Liver (tissue), 9 donors: ENCODE results near the gene KNOP1. TPM values are rescaled to one million over a fixed set of nuclear protein-coding genes. Genes with fewer than 3 reads are reported as not detected.

Experiments used
- DNase-seq: peaks from one replicate; pipeline ENCODE4 v3.0.0-alpha.2; 2017; ENCODE audit warnings: low spot score
- H3K27ac ChIP-seq, 2 donors: one replicate each; pipeline ENCODE4 v1.7.0; 2013; ENCODE audit warnings: inconsistent platforms in 2 of 2, low read length in 2 of 2, control low read depth in 1 of 2, low read depth in 1 of 2, mild to moderate bottlenecking in 1 of 2
- H3K27me3 ChIP-seq, 4 donors: one replicate each; pipeline versions ENCODE4 v1.6.1 to v1.7.0; 2013; ENCODE audit warnings: low read length in 3 of 4, inconsistent platforms in 1 of 4, mild to moderate bottlenecking in 1 of 4, moderate library complexity in 1 of 4; ENCODE audit not compliant: control insufficient read depth in 4 of 4, insufficient read depth in 4 of 4
- H3K36me3 ChIP-seq, 4 donors: one replicate each; pipeline versions ENCODE4 v1.6.1 to v1.7.0; 2013; ENCODE audit warnings: low read length in 3 of 4, mild to moderate bottlenecking in 3 of 4, low read depth in 1 of 4, moderate library complexity in 1 of 4; ENCODE audit not compliant: control insufficient read depth in 4 of 4, insufficient read depth in 3 of 4
- H3K4me1 ChIP-seq, 4 donors: one replicate each; pipeline versions ENCODE4 v1.6.1 to v1.7.0; 2013; ENCODE audit warnings: low read length in 3 of 4, mild to moderate bottlenecking in 3 of 4, moderate library complexity in 1 of 4; ENCODE audit not compliant: control insufficient read depth in 4 of 4, insufficient read depth in 4 of 4
- H3K4me3 ChIP-seq, 3 donors: one replicate each; pipeline versions ENCODE4 v1.6.1 to v1.7.0; 2013; ENCODE audit warnings: low read length in 3 of 3, control low read depth in 1 of 3, low read depth in 1 of 3, mild to moderate bottlenecking in 1 of 3
- H3K9ac ChIP-seq, 2 donors: one replicate each; pipeline ENCODE4 v1.7.0; 2013; ENCODE audit warnings: low read length in 2 of 2, mild to moderate bottlenecking in 2 of 2, moderate library complexity in 2 of 2, control low read depth in 1 of 2, low read depth in 1 of 2
- H3K9me3 ChIP-seq, 4 donors: one replicate each; pipeline versions ENCODE4 v1.6.1 to v1.7.0; 2013; ENCODE audit warnings: low read length in 3 of 4; ENCODE audit not compliant: control insufficient read depth in 4 of 4
- ATF3 ChIP-seq: IDR thresholded peaks from 2 replicates; pipeline ENCODE4 v1.6.1; 2016; ENCODE audit warnings: antibody characterized with exemption
- CTCF ChIP-seq: fragments of 150-350 bp; IDR thresholded peaks from 2 replicates; pipeline ENCODE4 v1.5.1; 2017; ENCODE audit warnings: improper control_type of control experiment, low read depth, low read length; ENCODE audit not compliant: missing input control
- EGR1 ChIP-seq, 2 donors: IDR thresholded peaks; 2 replicates each; pipeline ENCODE4 v1.6.1; 2016 to 2018; ENCODE audit warnings: antibody characterized with exemption in 2 of 2, low read depth in 2 of 2
- FOXA1 ChIP-seq: IDR thresholded peaks from 2 replicates; pipeline ENCODE4 v1.6.1; 2016; ENCODE audit warnings: antibody characterized with exemption
- FOXA2 ChIP-seq: IDR thresholded peaks from 2 replicates; pipeline ENCODE4 v1.6.1; 2016; ENCODE audit warnings: antibody characterized with exemption
- GABPA ChIP-seq, 2 donors: IDR thresholded peaks in 1 of 2; conservative IDR thresholded peaks in 1 of 2; 2 replicates each; pipeline ENCODE4 v1.6.1; 2016; ENCODE audit warnings: antibody characterized with exemption in 2 of 2, mild to moderate bottlenecking in 1 of 2, moderate library complexity in 1 of 2
- HNF4A ChIP-seq, 2 donors: conservative IDR thresholded peaks; 2 replicates each; pipeline ENCODE4 v1.6.1; 2016; ENCODE audit warnings: antibody characterized with exemption in 2 of 2, mild to moderate bottlenecking in 2 of 2
- HNF4G ChIP-seq: IDR thresholded peaks from 2 replicates; pipeline ENCODE4 v1.6.1; 2016; ENCODE audit warnings: antibody characterized with exemption
- JUND ChIP-seq, 2 donors: IDR thresholded peaks; 2 replicates each; pipeline ENCODE4 v1.6.1; 2016; ENCODE audit warnings: antibody characterized with exemption in 2 of 2
- MAX ChIP-seq: IDR thresholded peaks from 2 replicates; pipeline ENCODE4 v1.6.1; 2016; ENCODE audit warnings: antibody characterized with exemption
- NR2F2 ChIP-seq: IDR thresholded peaks from 2 replicates; pipeline ENCODE4 v1.6.1; 2016; ENCODE audit warnings: antibody characterized with exemption
- RAD21 ChIP-seq, 2 donors: IDR thresholded peaks; 2 replicates each; pipeline ENCODE4 v1.6.1; 2016; ENCODE audit warnings: antibody characterized with exemption in 2 of 2, mild to moderate bottlenecking in 2 of 2
- REST ChIP-seq: IDR thresholded peaks from 2 replicates; pipeline ENCODE4 v1.6.1; 2016; ENCODE audit warnings: antibody characterized with exemption, mild to moderate bottlenecking
- RXRA ChIP-seq, 2 donors: IDR thresholded peaks; 2 replicates each; pipeline ENCODE4 v1.6.1; 2017 to 2018; ENCODE audit warnings: antibody characterized with exemption in 2 of 2, mild to moderate bottlenecking in 1 of 2
- SP1 ChIP-seq: IDR thresholded peaks from 2 replicates; pipeline ENCODE4 v1.6.1; 2018; ENCODE audit warnings: antibody characterized with exemption, mild to moderate bottlenecking
- TAF1 ChIP-seq: conservative IDR thresholded peaks from 2 replicates; pipeline ENCODE4 v1.6.1; 2016; ENCODE audit warnings: antibody characterized with exemption, mild to moderate bottlenecking
- YY1 ChIP-seq: IDR thresholded peaks from 2 replicates; pipeline ENCODE4 v1.6.1; 2016; ENCODE audit warnings: antibody characterized with exemption, mild to moderate bottlenecking
- ZBTB33 ChIP-seq: IDR thresholded peaks from 2 replicates; pipeline ENCODE4 v1.6.1; 2016; ENCODE audit warnings: antibody characterized with exemption
- WGBS: extraction: QIAGEN DNeasy Blood & Tissue Kit; methylation state at CpG from one replicate; pipeline ENCODE4 v1.1.7; 2013; 5-methylcytosine and 5-hydroxymethylcytosine counted together
- polyA plus RNA-seq, 2 donors: library from polyadenylated mRNA; stranded (reverse) in 1 of 2; unstranded in 1 of 2; fragments of 200-250 nt in 1 of 2; fragments of >200 nt in 1 of 2; fragmentation: Nextera tagmentation in 1 of 2; extraction: Ambion mirVana in 1 of 2; gene quantifications; one replicate each; pipeline versions ENCODE4 v1.2.1 to v1.2.3, GENCODE V29; 2013 to 2015
- total RNA-seq, 2 donors: library from RNA; depleted of rRNA; stranded (reverse); fragments of >200 nt; gene quantifications; one replicate each; pipeline ENCODE4 v1.2.3, GENCODE V29; 2014
- donor health status: healthy.
- donor health status: healthy.
- donor health status: healthy.
- donor health status: healthy.
- donor health status: healthy.

The KNOP1 gene
- total and polyA plus RNA-seq, 4 donors: 4.1 to 6.7 (median 5.7) TPM

- 96% methylated on average over 5 of the region's 5 CpGs for WGBS
- TF ChIP-seq ZBTB33: no peak
- TF ChIP-seq YY1: no peak
- no peak for TF ChIP-seq RXRA (IDR thresholded peaks at IDR 0.05)
- TF ChIP-seq MAX: no peak
- no peak for TF ChIP-seq HNF4G
- TF ChIP-seq GABPA (IDR thresholded peaks at IDR 0.05 in 1 of 2, conservative IDR thresholded peaks at IDR 0.05 in 1 of 2): no peak
- no peak for TF ChIP-seq ATF3
- TF ChIP-seq HNF4A (conservative IDR thresholded peaks at IDR 0.05): no peak
- TF ChIP-seq RAD21 (IDR thresholded peaks at IDR 0.05): no peak
- no peak for TF ChIP-seq FOXA1
- TF ChIP-seq JUND (IDR thresholded peaks at IDR 0.05): no peak
- TF ChIP-seq CTCF: no peak
- no peak for TF ChIP-seq NR2F2
- no peak for TF ChIP-seq SP1
- TF ChIP-seq REST: no peak
- no peak for TF ChIP-seq TAF1
- no peak for TF ChIP-seq FOXA2
- TF ChIP-seq EGR1 (IDR thresholded peaks at IDR 0.05; ENCODE audit: low read depth in 2 of 2): no peak
- H3K36me3 ChIP-seq: peaks cover 7 to 28% (median 12%) of the 10 kb centered on the region in 4 donors
These were observed 28.7 kb downstream of the KNOP1 start for GRCh38 chr16:19689342-19689741.

More at GRCh38 chr16:19689342-19689741, 28.7 kb downstream of the KNOP1 start:
- Histone ChIP-seq H3K4me1 (no peaks in the 10 kb centered on the region), H3K27me3 (no peaks in the 10 kb centered on the region), H3K9ac (no peak overlapping the region), H3K9me3 (peaks cover 0 to 2% (median 0%) of the 10 kb centered on the region in 4 donors), H3K27ac (no peak overlapping the region), H3K4me3 (no peak overlapping the region)
- no peak for DNase-seq
